Glutamatergic neuron (in vitro differentiated cells): ENCODE measurements around the gene DHX9. TPM values are rescaled to one million over a fixed set of nuclear protein-coding genes. Genes with fewer than 3 reads are reported as not detected.
A peak's percentile ranks its signal among the peaks of the same experiment; 100 is the strongest.

Experiments
- DNase-seq: peaks from one replicate; pipeline ENCODE4 v3.0.0; 2022
- H3K27ac Mint-ChIP-seq: one replicate; pipeline ENCODE4 v1.8.0; 2020; ENCODE audit warnings: mild to moderate bottlenecking, mixed read lengths, inconsistent platforms; ENCODE audit not compliant: unreplicated experiment
- H3K27me3 Mint-ChIP-seq: one replicate; pipeline ENCODE4 v1.8.0; 2020; ENCODE audit warnings: mild to moderate bottlenecking, moderate library complexity, mixed read lengths, inconsistent platforms; ENCODE audit not compliant: unreplicated experiment
- H3K36me3 Mint-ChIP-seq: one replicate; pipeline ENCODE4 v1.8.0; 2020; ENCODE audit warnings: mild to moderate bottlenecking, mixed read lengths, inconsistent platforms; ENCODE audit not compliant: unreplicated experiment
- H3K4me1 Mint-ChIP-seq: one replicate; pipeline ENCODE4 v1.8.0; 2020; ENCODE audit warnings: mild to moderate bottlenecking, low read depth, mixed read lengths, inconsistent platforms; ENCODE audit not compliant: unreplicated experiment
- H3K4me3 Mint-ChIP-seq: one replicate; pipeline ENCODE4 v1.8.0; 2020; ENCODE audit warnings: mild to moderate bottlenecking, mixed read lengths, inconsistent platforms; ENCODE audit not compliant: unreplicated experiment
- H3K9me3 Mint-ChIP-seq: one replicate; pipeline ENCODE4 v1.8.0; 2020; ENCODE audit warnings: mild to moderate bottlenecking, moderate library complexity, mixed read lengths, inconsistent platforms; ENCODE audit not compliant: unreplicated experiment
- CTCF ChIP-seq: fragments of 200-600 bp; sonication (generic); IDR thresholded peaks from one replicate; pipeline ENCODE4 v1.5.0; 2021; ENCODE audit not compliant: partially characterized antibody, unreplicated experiment
- total RNA-seq: library from RNA; stranded (reverse); fragmentation: NEBNext Ultra II Directional; extraction: Animal tissue kit (Norgen Biotek cat#: 25700); gene quantifications from one replicate; pipeline ENCODE4 v1.2.1, GENCODE V29; 2021; ENCODE audit not compliant: unreplicated experiment

Gene DHX9
- total RNA-seq, 1 donor from 2014 or later = 215 TPM

GRCh38 chr1:182835806-182836205, 3.3 kb upstream of the DHX9 start:
- Mint-ChIP-seq H3K27me3 (peaks cover 11% of the 10 kb centered on the region), H3K36me3 (no peaks in the 10 kb centered on the region), H3K27ac (no peak overlapping the region), H3K4me1 (peaks cover 3% of the 10 kb centered on the region), H3K4me3 (no peak overlapping the region), H3K9me3 (peaks cover 14% of the 10 kb centered on the region)
- no peak for TF ChIP-seq CTCF
- no peak for DNase-seq

- H3K9me3 Mint-ChIP-seq = peaks cover 14% of the 10 kb centered on the region
- peaks cover 14% of the 10 kb centered on the region for H3K4me1 Mint-ChIP-seq
- peaks cover 9% of the 10 kb centered on the region for H3K27me3 Mint-ChIP-seq
- peak overlapping the region; percentile 12 for H3K27ac Mint-ChIP-seq
- TF ChIP-seq CTCF = no peak
- no peaks in the 10 kb centered on the region for H3K36me3 Mint-ChIP-seq
- H3K4me3 Mint-ChIP-seq = peak overlapping the region; percentile 98
- no peak for DNase-seq
Observed at GRCh38 chr1:182841368-182841988, 2.3 kb downstream of the DHX9 start.

GRCh38 chr1:182842265-182842664, 3.1 kb downstream of the DHX9 start:
- peaks cover 9% of the 10 kb centered on the region for H3K27me3 Mint-ChIP-seq
- DNase-seq = no peak
- H3K4me3 Mint-ChIP-seq = peak overlapping the region; percentile 51
- H3K27ac Mint-ChIP-seq = no peak overlapping the region
- peaks cover 14% of the 10 kb centered on the region for H3K4me1 Mint-ChIP-seq
- H3K36me3 Mint-ChIP-seq = no peaks in the 10 kb centered on the region
- H3K9me3 Mint-ChIP-seq = peaks cover 14% of the 10 kb centered on the region
- no peak for TF ChIP-seq CTCF

GRCh38 chr1:182845379-182845778, 6.2 kb downstream of the DHX9 start:
- no peak for DNase-seq
- Mint-ChIP-seq H3K9me3 (peaks cover 6% of the 10 kb centered on the region), H3K4me3 (no peak overlapping the region), H3K27ac (no peak overlapping the region), H3K4me1 (peaks cover 14% of the 10 kb centered on the region), H3K27me3 (peaks cover 4% of the 10 kb centered on the region), H3K36me3 (no peaks in the 10 kb centered on the region)
- no peak for TF ChIP-seq CTCF

GRCh38 chr1:182845894-182846293, 6.7 kb downstream of the DHX9 start:
- Mint-ChIP-seq H3K4me3 (no peak overlapping the region), H3K9me3 (peaks cover 2% of the 10 kb centered on the region), H3K4me1 (peaks cover 10% of the 10 kb centered on the region), H3K27me3 (no peaks in the 10 kb centered on the region), H3K27ac (no peak overlapping the region), H3K36me3 (no peaks in the 10 kb centered on the region)
- no peak for TF ChIP-seq CTCF
- no peak for DNase-seq
